ENCODE data around the gene DUSP14.

DUSP14 gene

DNA sequence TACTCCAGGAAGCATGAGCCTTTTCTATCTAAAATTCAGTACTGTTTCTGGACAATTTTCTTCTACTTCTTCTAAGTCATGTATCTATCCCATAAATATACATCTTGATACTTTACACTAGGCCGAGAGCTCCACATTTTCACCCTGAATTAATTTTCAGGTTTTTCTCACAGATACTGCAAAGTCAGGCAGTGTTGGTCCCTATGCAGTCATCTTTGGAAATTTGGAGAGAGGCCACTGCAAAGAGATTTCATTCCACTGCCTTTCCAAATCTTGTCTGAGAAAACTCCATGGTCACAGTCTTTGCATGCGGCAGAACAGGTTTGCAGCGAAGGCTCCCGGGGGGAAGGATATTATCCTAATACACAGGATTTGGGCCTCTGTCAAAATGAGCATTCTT lies 28.2 kb downstream of the DUSP14 start:
- no peak for DNase-seq

- no peak for DNase-seq
Observed at GRCh38 chr17:37518826-37519225, 29.1 kb downstream of the DUSP14 start.

GRCh38 chr17:37519251-37519985 lies 29.7 kb downstream of the DUSP14 start:
- no peak for DNase-seq

DNA sequence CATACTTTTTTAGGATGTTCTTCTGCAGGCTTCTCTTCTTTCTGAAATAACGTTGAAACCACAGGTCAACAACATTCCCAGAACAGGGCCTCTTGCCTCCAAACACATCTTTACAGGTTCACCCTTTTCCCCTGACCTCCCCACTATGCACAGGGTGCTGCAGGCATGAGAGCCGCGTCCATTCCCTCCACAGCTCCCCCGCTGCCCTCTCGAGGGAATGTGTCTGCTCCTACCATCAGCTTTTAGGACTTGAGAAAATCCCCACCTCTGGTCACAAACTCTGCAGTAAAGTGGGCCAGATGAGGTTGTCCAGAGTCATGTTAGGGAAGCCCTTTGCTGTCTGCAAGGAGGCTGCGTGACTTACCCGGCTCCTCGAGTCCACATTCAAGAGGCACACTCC lies 30.5 kb downstream of the DUSP14 start:
- DNase-seq, result no peak

GRCh38 chr17:37521821-37522220 lies 32.1 kb downstream of the DUSP14 start:
- no peak for DNase-seq

DNA sequence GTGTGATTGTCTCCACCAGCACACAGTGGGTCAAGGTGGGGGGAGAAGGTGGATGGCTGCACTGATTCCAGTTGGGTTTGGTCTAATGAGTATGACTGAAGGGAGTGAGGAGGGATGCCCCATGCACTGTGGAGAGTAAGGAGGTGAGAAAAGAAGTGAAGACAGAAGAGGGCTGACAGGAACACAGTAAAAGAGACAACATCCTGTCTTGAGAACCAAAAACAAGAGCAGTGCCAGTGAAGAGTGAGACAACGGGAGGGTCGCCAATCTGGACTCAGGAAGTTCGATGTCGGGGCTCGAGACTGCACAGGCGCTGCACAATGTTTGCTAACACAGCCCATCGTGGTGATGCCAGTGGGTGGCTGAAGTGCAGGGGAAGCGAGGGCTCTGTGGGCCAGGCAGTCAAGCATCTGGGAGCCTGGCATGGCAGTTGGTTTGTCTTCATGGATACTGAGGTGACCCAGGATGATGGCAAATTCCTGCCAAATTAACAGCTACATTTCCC lies 34.1 kb downstream of the DUSP14 start:
- no peak for DNase-seq

- DNase-seq, result no peak
Observed at GRCh38 chr17:37527249-37527851, 37.7 kb downstream of the DUSP14 start.

- no peak for DNase-seq
Observed at GRCh38 chr17:37530420-37530819, 40.7 kb downstream of the DUSP14 start.

GRCh38 chr17:37532756-37533155 lies 43.1 kb downstream of the DUSP14 start:
- DNase-seq, result no peak

- DNase-seq, result no peak
Observed at GRCh38 chr17:37535906-37536305, 46.2 kb downstream of the DUSP14 start.

DNA sequence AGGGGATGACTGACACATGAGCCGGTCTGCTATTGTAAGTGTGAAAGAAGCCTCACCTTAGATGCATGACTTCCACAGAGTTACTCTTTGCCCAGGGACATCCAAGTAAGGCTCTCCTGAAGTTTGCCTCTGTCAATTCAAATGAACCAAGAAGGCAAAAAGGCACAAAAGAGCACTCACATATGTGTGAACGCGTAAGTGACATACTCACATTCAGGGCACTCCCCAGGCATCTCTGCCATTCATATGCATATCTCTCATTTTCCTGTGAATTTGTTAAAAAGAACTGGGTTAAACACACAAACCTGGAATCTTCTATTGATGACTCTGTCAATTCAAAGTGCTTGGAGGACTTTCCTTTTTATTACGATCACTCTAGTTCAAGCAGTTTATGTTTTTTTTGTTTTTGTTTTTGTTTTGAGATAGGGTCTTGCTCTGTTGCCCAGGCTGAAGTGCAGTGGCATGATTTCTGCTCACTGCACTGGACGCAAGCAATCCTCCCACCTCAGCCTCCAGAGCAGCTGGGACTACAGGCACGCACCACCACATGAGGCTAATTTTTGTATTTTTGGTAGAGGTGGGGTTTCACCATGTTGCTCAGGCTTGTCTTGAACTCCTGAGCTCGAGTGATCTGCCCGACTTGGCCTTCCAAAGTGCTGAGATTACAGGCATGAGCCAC lies 49.4 kb downstream of the DUSP14 start:
- no peak for DNase-seq

DNA sequence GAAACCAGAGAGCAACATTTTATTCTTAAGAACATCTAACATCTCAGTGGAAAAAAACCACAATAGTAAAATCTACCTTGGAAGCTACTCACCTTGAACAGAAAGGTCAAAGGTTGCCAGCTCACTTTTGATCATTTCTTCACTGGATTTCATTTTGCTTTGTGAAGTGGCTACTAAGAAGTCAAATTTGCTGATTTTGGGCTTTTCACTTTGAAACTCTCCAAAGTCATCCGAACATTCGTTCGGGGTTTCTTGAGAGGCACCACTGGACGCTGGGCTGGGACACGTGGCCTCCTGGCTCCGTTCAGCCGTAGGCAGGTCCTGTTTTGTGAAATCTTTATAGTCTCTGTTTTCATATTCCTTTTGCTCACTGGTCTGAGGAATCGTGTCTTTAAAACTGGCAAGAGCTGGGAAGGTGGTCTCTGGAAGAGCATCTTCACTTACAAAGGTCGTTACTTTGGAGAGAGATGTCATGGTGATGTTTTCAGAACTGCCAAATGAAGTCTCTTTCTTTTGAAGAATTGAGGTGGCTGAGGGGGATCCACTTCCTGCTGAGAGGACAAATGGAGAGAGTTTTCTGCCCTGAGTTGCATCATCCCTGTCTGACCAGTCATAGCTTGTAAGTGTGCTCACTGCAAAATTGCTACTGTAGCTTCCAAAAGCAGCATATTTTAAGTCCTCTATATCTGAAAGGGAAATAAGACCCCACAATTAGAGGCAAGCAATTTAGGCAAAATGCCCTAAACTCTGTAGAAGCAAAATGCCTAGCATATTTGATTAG lies 52.4 kb downstream of the DUSP14 start:
- DNase-seq, result no peak

DNA sequence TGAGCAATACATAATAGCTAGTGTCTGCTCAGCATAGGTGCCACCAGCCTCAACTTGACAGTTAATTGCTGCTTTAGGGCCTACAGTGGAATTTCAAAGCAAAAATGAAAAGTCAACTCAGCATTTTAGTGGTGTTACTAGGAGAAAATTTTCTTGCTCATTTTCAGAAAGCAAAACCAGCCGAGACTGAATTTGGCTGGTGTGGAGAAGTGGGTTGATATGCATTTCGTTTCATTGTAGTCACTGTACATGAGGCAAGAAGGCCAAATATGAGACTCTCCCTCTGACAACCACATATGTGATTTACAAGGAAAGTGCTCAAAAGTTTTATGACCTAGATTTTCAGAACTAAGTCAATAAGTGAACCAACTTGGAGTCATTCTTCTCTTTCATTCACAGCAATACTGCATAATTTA lies 54.0 kb downstream of the DUSP14 start:
- DNase-seq, result no peak

- no peak for DNase-seq
Observed at GRCh38 chr17:37545486-37545885, 55.8 kb downstream of the DUSP14 start.

GRCh38 chr17:37546302-37546701 lies 56.6 kb downstream of the DUSP14 start:
- DNase-seq, result no peak

DNA sequence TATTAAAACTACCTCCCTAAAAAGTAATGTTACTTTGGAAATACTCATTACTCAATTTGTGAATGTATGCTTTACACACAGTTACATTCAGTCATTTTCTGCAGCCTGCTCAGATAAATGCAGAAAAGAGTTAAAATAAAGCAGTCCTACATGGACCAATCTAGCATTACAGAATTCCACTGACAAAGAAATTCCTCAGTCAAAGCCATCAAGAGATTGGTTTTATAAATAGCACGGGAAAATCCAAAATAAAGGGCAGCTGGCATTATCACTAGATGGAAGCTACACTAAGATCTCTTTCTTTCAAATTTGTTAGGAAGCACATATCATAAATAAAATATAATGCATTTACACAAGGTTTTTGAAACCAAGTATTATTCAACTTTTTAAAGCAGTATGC lies 58.3 kb downstream of the DUSP14 start:
- no peak for DNase-seq

DNA sequence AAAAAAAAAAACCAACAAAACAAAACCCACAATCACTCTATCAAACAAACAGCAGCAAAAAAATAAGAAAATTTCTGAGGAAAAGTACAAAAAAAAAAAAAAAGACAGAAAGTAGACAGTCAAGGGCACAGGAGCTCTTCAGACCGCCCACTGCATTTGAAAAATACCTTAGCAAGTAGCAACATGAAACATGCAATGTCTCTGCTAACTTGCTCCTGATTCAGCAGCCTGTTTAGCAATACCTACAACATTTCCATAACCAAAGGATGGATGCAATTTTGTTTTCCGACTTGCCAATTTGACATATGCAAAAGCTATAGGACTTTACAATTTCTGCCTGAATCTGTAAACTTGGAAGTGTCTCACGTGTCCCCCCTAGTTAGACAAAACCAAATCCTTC lies 62.1 kb downstream of the DUSP14 start:
- no peak for DNase-seq

DNA sequence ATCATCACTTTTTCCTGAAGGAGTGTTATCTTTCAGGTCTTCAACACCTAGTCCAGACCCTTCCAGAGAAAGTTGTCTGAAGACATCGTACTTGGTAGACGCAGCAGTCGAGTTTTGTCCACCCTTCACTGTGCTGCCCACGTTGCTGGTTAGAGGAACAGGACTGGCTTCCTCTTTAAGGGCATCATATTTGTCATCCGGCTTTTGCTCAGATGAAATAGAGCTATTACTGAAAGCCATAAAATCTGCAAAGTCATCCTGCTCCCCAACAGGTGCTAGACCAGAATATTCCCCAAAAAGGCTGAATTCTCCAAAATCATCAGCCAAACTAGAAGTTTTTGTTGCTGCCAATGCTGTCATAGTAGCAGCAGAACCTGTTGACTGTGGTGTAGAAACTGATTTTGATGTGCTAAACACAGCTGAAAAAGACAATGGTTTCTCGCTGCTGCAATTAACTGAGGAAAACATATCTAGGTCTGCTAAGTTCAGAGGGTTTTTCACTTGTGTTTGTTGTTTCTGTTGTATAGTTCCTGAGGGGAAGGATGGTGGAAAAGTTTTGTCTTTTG lies 63.8 kb downstream of the DUSP14 start:
- DNase-seq, result no peak

- no peak for DNase-seq
Observed at GRCh38 chr17:37555386-37555785, 65.7 kb downstream of the DUSP14 start.

GRCh38 chr17:37557482-37557881 lies 67.8 kb downstream of the DUSP14 start:
- DNase-seq, result no peak

DNA sequence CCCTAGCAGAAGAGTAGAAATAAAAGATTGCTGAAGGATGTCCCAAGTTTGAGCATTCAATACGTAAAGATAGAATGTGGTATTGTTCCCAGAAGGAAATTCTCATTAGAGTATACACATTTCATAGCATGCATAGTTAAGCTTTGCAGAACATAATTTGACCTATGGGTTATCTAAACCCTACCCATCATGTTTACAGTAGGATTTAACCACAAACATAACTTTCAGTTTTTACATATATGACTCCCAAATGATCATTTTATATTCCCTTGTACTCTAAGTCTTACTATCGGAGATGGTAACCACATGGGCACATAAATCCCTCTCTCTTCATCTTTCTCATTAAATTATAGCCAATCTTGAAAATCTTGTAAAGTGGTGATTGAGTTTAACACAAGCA lies 68.6 kb downstream of the DUSP14 start:
- DNase-seq, result no peak

GRCh38 chr17:37562016-37562745 lies 72.5 kb downstream of the DUSP14 start:
- no peak for DNase-seq
